GM19395 (cell line): ENCODE data around the gene SART3.
"Not testable (repeated sequence)": the region's sequence is repeated elsewhere in the genome, so short reads cannot be mapped to it uniquely, and the experiment has no call there.

ENCODE experiments used
- ATAC-seq: cut with Tn5 transposase; IDR thresholded peaks from one replicate; pipeline ENCODE4 v1.9.1; 2021; ENCODE audit warnings: mild to moderate bottlenecking, moderate library complexity; ENCODE audit not compliant: unreplicated experiment

The SART3 gene

DNA sequence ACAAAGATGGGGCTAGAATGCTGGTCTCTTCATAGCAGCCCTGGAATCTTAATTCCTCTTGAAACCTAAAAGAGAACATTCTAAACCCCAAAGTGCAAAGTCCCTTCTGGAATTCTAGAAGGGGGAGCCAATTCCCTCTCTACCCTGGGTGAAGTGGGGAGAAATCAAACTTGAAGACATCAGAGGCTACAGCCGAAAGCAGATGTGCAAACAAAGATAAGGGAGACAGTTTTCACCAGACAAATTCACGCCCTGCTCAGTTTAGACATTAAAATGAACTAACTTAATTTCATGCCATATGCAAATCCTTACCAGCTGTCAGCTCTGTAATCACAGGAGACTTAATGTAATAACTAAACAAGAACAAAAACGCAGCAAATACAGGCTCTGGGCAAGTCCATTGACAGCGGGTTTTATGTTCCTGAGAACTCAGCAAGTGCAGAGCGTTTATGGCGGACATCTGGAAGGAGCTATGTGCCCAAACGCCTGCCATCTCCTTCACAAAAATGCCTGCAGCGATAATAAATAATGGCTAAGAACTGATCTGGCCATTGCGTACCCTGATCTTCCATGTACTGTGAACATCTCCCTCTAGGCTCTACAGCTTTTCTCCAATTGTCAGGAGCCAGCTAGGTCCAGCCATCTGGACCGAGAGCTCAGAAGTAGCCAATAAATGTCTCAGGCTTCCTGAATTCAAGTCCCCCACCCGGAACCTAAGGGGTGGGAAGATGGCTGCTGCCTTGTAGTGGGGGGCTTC lies 65.0 kb downstream of the SART3 start:
- ATAC-seq, result no peak

DNA sequence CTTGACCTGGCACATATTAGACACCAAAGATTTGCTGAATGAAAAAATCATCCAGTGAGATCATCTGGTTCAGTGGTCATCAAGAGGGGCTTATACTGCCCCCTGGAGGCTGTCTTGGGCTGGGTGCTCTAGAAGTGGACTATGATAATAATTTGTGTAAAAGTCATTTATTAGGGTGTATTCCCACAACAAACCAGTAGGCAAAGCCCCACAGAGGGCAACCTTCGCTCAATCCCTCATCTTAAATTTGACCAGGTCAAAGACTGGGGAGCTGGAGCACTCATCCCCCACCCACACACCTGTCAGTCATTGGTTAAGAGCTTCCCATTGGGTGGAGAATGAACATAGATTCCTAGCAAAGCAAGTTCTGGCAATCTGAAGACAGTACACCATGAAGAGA lies 65.9 kb downstream of the SART3 start:
- no peak for ATAC-seq

DNA sequence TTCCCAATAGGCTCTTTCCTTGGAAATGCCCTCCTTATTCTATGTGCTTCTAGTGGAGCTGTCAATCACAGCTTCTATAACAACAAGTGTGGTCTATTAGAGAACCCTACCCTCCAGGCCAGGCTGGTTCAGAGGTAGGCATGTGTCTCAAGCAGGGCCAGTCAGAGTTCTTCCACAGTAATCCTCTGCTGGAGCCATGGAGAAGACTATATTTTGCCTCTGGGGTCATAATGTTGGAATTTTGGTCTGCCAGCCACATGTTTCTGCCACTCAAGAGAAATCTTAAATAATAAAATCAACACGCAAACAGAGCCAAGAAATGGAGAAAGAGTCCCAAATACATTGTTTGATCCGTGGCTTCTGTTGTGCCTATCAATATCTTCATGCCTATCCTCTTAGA lies 69.7 kb downstream of the SART3 start:
- no peak for ATAC-seq

DNA sequence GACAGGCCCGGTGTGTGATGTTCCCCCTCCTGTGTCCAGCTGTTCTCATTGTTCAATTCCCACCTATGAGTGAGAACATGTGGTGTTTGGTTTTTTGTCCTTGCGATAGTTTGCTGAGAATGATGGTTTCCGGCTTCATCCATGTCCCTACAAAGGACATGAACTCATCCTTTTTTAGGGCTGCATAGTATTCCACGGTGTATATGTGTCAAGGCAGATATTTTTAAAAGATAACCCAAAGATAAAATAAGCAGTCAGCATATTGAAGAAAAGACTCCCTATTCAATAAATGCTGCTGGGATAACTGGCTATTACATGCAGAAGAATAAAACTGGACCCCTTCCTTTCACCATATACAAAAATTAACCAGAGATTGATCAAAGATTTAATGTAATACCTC lies 73.9 kb downstream of the SART3 start:
- not testable (repeated sequence) for ATAC-seq

DNA sequence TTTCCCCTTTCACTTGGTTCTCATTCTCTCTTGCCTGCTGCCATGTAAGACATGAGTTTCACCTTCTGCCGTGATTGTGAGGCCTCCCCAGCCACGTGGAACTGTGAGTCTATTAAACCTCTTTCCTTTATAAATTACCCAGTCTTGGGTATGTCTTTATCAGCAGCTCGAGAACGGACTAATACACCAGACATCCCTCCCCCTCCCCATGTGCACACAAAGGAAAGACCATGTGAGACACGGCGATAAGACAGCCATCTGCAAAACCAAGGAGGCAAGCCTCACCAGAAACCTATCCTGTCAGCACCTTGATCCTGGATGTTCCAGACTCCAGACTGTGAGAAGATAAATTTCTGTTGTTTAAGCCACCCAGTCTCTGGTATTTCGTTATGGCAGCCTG lies 75.6 kb downstream of the SART3 start:
- not testable (repeated sequence) for ATAC-seq

DNA sequence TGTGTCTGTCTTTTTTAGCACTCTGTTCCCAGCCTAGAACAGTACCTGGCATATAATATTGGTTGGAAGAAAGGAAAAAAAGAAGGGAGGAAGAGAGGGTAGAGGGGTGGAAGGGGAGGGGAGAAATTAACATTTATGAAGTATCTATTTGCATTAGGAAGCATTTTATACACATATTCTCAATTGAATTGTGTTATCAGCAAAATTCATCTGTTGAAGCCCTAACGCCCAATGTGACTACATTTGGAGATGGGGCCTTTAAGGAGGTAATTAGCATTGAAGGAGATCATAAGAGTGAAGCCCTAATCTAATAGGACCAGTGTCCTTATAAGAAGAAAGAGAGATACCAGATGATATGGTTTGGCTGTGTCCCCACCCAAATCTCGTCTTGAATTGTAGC lies 76.1 kb downstream of the SART3 start:
- ATAC-seq, result no peak

DNA sequence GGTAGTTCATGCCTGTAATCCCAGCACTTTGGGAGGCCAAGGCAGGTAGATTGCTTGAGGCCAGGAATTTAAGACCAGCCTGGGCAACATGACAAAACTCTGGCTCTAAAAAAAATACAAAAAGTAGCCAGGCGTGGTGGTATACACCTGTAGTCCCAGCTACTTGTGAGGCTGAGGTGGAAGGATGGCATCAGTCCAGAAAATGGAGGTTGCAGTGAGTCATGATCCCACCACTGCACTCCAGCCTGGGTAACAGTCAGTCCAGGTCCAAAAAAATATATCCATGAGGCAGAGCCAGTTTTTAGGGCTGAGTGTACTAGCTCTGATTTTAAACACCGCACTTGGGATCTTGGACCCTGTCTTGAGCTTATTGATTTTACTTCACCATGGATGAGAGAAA lies 76.5 kb downstream of the SART3 start:
- no peak for ATAC-seq

DNA sequence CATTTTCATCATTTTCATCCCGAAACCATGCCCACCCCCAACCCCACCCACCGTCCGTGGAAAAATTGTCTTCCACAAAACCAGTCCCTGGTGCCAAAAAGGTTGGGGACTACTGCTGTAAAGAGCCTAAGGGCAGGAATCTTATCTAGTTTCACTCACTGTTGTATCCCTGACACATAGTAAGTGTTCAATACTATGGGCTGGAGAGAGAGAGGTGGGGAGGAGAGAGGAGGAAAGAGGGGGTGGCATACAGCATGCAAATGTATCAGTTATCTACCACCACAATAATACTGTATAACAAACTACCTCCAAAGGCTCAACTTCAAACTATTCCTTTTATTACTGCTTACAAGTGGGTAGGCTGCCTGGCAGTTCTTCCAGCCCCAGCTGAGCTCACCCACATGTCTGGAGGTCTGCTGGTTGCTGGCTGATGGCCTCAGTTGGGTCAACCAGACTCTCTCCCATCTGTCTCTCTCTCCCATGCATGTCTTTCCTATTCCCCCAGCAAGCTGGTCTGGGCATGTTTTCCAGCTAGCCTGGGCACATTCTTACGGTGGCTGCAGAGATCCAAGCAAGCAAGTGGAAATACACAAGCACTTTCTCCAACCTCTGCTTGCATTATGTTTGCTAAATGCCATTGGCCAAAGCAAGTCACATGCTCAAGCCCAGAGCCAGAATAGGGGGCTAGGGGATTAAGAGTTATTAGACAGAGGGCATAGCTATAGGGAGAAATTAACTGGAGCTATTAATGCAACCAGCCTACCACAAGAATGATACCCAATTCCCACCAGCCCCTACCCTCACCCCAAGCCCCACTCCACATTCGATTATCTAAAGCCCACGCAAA lies 77.5 kb downstream of the SART3 start:
- no peak for ATAC-seq

DNA sequence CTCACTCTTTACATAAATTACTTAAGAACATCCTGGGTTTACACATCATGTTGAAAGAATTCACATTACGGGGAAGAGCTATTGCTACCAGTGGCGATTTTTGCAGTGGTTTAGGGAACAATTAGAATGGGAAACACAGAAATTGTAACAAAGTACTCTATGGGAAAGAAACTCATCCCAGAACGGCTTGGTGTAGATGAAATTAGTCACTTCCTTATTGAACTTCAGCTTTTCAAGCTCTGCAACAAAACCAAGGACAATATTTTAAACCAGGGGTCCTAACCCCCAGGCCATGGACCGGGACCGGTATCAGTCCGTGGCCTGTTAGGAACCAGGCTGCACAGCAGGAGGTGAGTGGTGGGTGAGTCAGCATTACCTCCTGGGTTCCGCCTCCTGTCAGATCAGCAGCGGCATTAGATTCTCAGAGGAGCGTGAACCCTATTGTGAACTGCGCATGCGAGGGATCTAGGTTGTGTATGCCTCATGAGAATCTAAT lies 78.2 kb downstream of the SART3 start:
- no peak for ATAC-seq

DNA sequence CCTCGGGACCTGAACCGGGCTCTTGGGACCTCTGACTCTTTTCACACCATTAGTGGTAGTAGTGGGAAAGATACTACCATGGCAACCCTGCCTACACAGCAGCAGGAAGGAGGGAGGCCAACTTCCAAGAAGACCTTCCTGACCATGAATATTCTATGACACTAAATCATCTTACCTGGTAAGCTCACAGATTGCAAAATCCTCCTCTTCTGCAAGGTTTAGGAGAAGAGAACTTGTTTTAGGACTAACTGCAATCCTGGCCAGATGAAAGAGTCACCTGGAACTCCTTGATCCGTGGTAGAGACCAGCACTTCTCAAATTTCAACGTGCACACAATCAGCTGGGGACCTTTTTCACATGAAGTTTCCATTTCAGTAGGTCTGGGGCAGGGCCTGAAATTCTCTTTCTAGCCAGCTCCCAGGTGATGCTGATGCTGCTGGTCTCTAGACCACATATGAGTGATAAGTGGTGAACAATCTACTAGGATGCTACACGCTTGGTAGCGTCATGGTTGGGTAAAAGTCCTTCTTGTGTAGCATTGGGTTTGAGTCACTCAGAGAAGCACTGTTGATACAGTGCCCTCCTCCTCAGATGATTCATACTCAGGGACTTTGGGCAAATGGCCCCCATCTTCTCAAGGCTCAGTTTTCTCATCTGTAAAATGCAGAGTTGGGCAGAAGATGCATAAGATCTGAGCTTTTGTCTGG lies 81.5 kb downstream of the SART3 start:
- no peak for ATAC-seq

DNA sequence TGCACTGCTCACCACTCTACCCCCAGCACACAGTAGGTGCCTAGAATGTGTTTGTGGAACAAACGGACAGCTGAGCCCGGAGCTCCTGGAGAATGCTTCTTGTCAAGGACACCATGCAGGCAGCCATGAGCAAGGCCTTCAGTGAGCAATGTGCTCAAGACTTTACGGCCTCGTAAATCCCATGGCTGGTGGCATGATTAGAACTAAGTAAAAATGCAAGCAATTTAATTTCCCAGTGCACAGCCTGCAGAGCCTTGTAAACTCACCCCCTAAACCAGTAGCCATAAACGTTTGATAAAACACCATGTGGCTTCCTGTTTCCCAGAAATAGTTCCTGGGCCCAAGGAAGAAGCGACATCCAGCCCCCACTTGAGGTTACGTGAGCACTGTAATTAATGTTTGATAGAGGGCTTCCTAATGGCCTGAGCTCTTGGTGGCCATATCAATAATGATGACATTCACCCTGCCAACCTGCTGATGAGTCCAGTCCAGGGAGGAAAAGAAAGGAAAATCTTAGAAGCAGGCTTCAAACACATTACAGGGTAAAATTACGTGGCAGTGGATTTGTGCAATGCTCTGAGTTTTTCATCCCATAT lies 82.3 kb downstream of the SART3 start:
- no peak for ATAC-seq

DNA sequence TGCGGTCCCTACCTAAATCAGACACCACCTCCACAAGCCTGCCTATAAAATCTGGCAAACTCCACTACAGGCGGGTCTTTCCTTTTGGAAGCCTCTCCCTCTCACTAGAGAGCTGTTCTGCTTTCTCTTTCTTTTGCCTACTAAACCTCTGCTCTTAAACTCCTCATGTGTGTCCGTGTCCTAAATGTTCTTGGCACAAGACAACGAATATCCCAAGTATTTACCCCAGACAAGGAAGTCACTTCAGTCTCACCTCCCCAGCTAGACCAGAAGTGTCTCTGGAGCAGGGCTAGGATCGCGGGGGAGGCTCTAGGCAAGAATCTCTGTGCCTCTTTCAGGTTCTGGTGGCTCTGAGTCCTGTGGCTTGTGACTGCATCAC lies 83.1 kb downstream of the SART3 start:
- ATAC-seq, result no peak

DNA sequence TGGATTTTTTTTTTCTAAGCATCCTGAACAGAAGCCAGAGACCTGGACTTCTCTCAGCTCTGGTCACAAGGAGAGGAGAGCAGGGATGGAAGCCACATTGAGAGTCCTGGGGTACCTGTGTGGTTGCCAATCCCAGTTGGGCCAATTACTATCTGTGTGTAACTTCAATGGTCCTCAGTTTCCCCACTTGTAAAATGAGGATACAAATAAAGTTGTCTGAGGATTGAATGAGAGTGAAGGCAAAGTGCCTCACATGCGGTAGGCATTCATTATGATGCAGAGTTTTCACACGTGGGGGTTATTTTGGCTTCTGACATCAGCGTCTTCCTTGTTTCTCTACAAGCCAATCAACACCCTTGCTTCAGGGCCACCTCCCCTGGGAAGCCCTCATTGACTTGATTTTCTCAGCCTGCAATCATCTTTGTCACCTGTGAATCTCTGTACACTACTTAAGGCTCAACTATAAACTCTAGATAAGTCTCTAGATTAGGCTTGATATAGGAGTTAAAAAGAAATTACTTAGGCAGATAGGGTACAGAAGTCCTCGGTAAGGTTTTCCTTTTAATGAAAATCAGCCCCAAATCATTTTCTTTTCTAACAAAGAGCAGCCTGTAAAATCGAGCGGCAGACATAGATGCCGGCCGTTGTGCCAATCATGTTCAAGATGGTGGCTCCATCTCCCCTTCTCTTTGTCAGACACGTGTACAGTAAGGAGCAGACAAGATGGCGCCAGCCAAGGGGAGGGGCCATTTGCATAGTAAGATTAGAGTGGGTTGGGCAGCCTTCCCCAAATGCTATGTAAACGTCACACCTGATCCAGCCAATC lies 83.7 kb downstream of the SART3 start:
- no peak for ATAC-seq

DNA sequence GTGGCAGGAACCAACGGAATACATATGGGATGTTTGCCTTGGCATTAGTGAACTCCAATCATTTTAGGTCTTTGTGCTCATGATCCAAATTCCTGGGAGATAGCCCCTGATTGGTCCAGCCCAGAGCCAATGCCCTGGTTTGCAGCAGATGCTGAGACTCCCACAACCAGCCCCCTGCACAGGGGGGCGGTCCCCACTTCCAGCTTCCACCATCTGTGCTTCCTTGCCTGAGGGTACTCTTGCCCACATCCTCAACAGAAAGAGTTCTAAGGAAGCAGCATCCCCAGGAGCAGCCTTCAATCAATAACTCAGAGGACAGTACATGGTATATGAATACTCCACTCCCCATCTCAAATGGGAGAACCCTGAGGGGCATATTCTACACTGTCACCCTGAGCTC lies 85.6 kb downstream of the SART3 start:
- ATAC-seq, result no peak

DNA sequence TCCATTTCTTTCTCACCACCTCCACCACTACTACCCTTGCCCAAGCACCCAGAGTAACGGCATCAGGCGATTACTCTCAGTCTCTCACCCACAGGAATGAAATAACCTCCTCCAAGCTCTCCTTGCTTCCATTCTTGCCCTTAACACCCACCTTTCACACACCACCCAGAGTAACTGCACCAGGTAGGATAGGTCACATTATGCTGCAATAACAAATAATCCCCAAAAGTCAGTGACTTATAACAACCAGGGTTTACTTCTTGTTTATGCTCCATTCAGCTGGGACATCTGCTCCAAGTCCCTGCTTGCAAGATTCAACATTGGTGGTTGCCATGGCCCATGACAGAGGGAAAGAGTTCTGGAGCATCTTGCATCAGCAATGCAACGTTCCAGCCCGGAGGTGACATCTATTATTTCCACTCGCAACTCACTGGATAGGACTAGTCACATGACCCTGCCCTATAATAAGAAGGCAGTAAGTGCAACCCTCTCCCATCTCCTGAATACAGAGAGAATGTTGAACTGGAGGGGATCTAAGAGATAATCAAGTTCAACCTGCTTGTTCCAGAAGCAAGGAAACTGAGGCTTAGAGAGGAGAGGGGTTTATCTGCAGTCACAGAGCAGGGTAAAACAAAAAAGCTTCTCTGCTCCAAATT lies 87.4 kb downstream of the SART3 start:
- no peak for ATAC-seq
